Measurements from ENCODE around the gene SLC13A3. TPM values are rescaled to one million over a fixed set of nuclear protein-coding genes. Genes with fewer than 3 reads are reported as not detected.

The SLC13A3 gene
- total and polyA plus RNA-seq, 2 of the 4 experiments (the other 2 are of a cell fraction): 2.5 to 4.2 TPM

GRCh38 chr20:46512943-46513844 is 138.1 kb downstream of the SLC13A3 start, which contains the start of gene ZNF334:
ZNF334 (minus strand) TSS chr20:46513559; CDS start chr20:46512102, 1,457 bp downstream.
- H3K27me3 ChIP-seq (ENCODE audit: control insufficient read depth, insufficient read depth, low read length): no peaks in the 10 kb centered on the region; the same call in 1 of the 2 replicates
- H3K36me3 ChIP-seq (ENCODE audit: control insufficient read depth, insufficient read depth, low read length): no peaks in the 10 kb centered on the region
- peak within 1 kb of the TSS; percentile 49 for H3K9ac ChIP-seq (ENCODE audit: low read depth, low read length)
- in situ Hi-C loops (cut with MboI; ENCODE audit: low sequenced_read_pairs): no loop called here
- no peaks in the 10 kb centered on the region for H4K20me1 ChIP-seq (ENCODE audit: insufficient read depth, low read length)
- H2AK5ac ChIP-seq (ENCODE audit: low read depth, low read length): no peak within 1 kb of the TSS
- peak within 1 kb of the TSS; percentile 63; the same call in 1 of the 2 replicates for H3K4ac ChIP-seq (ENCODE audit: low read depth, low read length)
- no peak within 1 kb of the TSS for H2BK15ac ChIP-seq (ENCODE audit: low read depth, low read length)
- ChIA-PET POLR2A (ENCODE audit: unreplicated experiment) (no interaction called here), CTCF (no interaction called here)
- no peak within 1 kb of the TSS; the same call in 1 of the 2 replicates for H4K91ac ChIP-seq (ENCODE audit: insufficient read depth, low read depth, low read length)
- no peak within 1 kb of the TSS for H2BK20ac ChIP-seq (ENCODE audit: low read depth, low read length)
- no peak for TF ChIP-seq RAD21 (IDR thresholded peaks at IDR 0.05; ENCODE audit: low read length)
- TF ChIP-seq RCOR1 (IDR thresholded peaks at IDR 0.05; ENCODE audit: insufficient replicate concordance, low read length): no peak
- no peak for TF ChIP-seq CEBPB (IDR thresholded peaks at IDR 0.05; ENCODE audit: low read depth, low read length)
- no peak for TF ChIP-seq MAZ (IDR thresholded peaks at IDR 0.05; ENCODE audit: borderline replicate concordance, low read depth, low read length)
- no peak for TF ChIP-seq CHD1 (IDR thresholded peaks at IDR 0.05; ENCODE audit: low read depth, low read length)
- TF ChIP-seq, protein P1, sequence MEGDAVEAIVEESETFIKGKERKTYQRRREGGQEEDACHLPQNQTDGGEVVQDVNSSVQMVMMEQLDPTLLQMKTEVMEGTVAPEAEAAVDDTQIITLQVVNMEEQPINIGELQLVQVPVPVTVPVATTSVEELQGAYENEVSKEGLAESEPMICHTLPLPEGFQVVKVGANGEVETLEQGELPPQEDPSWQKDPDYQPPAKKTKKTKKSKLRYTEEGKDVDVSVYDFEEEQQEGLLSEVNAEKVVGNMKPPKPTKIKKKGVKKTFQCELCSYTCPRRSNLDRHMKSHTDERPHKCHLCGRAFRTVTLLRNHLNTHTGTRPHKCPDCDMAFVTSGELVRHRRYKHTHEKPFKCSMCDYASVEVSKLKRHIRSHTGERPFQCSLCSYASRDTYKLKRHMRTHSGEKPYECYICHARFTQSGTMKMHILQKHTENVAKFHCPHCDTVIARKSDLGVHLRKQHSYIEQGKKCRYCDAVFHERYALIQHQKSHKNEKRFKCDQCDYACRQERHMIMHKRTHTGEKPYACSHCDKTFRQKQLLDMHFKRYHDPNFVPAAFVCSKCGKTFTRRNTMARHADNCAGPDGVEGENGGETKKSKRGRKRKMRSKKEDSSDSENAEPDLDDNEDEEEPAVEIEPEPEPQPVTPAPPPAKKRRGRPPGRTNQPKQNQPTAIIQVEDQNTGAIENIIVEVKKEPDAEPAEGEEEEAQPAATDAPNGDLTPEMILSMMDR (conservative IDR thresholded peaks at IDR 0.05; ENCODE audit: low read depth, low read length): no peak
- TF ChIP-seq NFE2L2 (IDR thresholded peaks at IDR 0.05; ENCODE audit: low read depth, low read length): no peak
- no peak for TF ChIP-seq POLR2A (IDR thresholded peaks at IDR 0.05; ENCODE audit: low read depth, low read length)
- no peak for TF ChIP-seq MAFK (IDR thresholded peaks at IDR 0.05; ENCODE audit: low read depth, low read length)
- TF ChIP-seq SMC3 (IDR thresholded peaks at IDR 0.05; ENCODE audit: low read depth, low read length): no peak
- H2AK9ac ChIP-seq (replicated peaks; ENCODE audit: low read depth, low read length, poor library complexity): peak within 1 kb of the TSS; percentile 43
- peak within 1 kb of the TSS; percentile 86 for H3K4me2 ChIP-seq (ENCODE audit: low read depth, low read length)
- peak within 1 kb of the TSS; percentile 7; the same call in 1 of the 2 replicates for H3K27ac ChIP-seq (ENCODE audit: insufficient read depth, low read length)
- H2AFZ ChIP-seq (replicated peaks; ENCODE audit: low read length, poor library complexity): peak within 1 kb of the TSS; percentile 97
- DNase-seq (peak; percentile 8), ATAC-seq (ENCODE audit: low read depth) (peak; percentile 90)
- peak within 1 kb of the TSS; percentile 55; the same call in 1 of the 2 replicates for H3K14ac ChIP-seq (replicated peaks; ENCODE audit: low read depth, low read length)
- peak within 1 kb of the TSS; percentile 24; the same call in 1 of the 2 replicates for H2BK120ac ChIP-seq (ENCODE audit: low read depth, low read length)
- peak within 1 kb of the TSS; percentile 71 for H3K4me3 ChIP-seq (ENCODE audit: insufficient read depth, low read depth, low read length)
- H3K79me1 ChIP-seq (ENCODE audit: low read depth in 1 of 2, low read length in 2 of 2): 0 out of 4 replicates have a peak, but pooled peaks cover 0 to 3% of the 10 kb centered on the region in 2 experiments
- no peaks in the 10 kb centered on the region for H3K9me3 ChIP-seq (ENCODE audit: control insufficient read depth, insufficient read depth, low read length)
- intact Hi-C loops (cut with micrococcal nuclease): no loop called here
- H3K23ac ChIP-seq (ENCODE audit: low read depth, low read length): peak within 1 kb of the TSS; percentile 69; the same call in 1 of the 2 replicates
- peak within 1 kb of the TSS; percentile 41; the same call in 1 of the 2 replicates for H3K56ac ChIP-seq (ENCODE audit: extremely low read depth, insufficient read depth, low read length)
- no peaks in the 10 kb centered on the region for H3K9me1 ChIP-seq (ENCODE audit: insufficient read depth, low read length)
- 1% methylated on average over 12 of the region's 49 CpGs; no CpG with 5 or more reads in 1 of the 2 experiments for WGBS, 2 experiments (ENCODE audit: extremely low coverage in 2 of 2, insufficient read length in 1 of 2)
- peak within 1 kb of the TSS; percentile 80 for H4K5ac ChIP-seq (ENCODE audit: low read depth, low read length)
- H2BK5ac ChIP-seq (ENCODE audit: low read depth, low read length, poor library complexity, severe bottlenecking): no peak within 1 kb of the TSS
- no peaks in the 10 kb centered on the region for H3K4me1 ChIP-seq (ENCODE audit: control insufficient read depth, insufficient read depth, low read length)
- H4K8ac ChIP-seq (ENCODE audit: low read depth in 2 of 2, low read length in 2 of 2): peak within 1 kb of the TSS; percentile 81 to 84
- dilution Hi-C loops (cut with HindIII; ENCODE audit: low sequenced_read_pairs, unreplicated experiment): no loop called here
- H3K18ac ChIP-seq (ENCODE audit: low read depth, low read length): no peak within 1 kb of the TSS; the same call in 1 of the 2 replicates
- BruUV-seq (replicated peaks): no TSS peak
